K562 (cell line): ENCODE measurements around the gene CNN3. TPM values are rescaled to one million over a fixed set of nuclear protein-coding genes. Genes with fewer than 3 reads are reported as not detected.
A peak's percentile ranks its signal among the peaks of the same experiment; 100 is the strongest.

Source experiments
- BRD9 ChIP-seq: fragments of 450-650 bp; IDR thresholded peaks from 2 replicates; pipeline ENCODE4 v1.6.1; 2018; ENCODE audit warnings: low read depth; ENCODE audit not compliant: partially characterized antibody
- CHD1 ChIP-seq: fragments of 200-600 bp; sonication (generic); IDR thresholded peaks from one replicate; pipeline ENCODE4 v1.6.1; 2012; ENCODE audit warnings: mild to moderate bottlenecking, moderate library complexity, low read length, inconsistent platforms
- CREB1 ChIP-seq, 2 experiments: sonication (generic) in 1 of 2; formaldehyde crosslinking in 1 of 2; IDR thresholded peaks; 2 replicates each; pipeline versions ENCODE4 v1.6.1 to v1.8.0; 2012 to 2022; ENCODE audit warnings: inconsistent platforms in 1 of 2, mild to moderate bottlenecking in 1 of 2, missing genetic modification reagents in 1 of 2, moderate library complexity in 1 of 2
- HMG20A ChIP-seq: fragments of 450-650 bp; formaldehyde crosslinking; conservative IDR thresholded peaks from 2 replicates; pipeline ENCODE4 v1.4.0; 2020; ENCODE audit warnings: mild to moderate bottlenecking, mixed read lengths
- HSF4 ChIP-seq: fragments of 250-450 bp; sonication (Bioruptor Pico); IDR thresholded peaks from 2 replicates; pipeline ENCODE4 v2.1.2; 2022; ENCODE audit warnings: mild to moderate bottlenecking, moderate library complexity, borderline replicate concordance
- KAT2B ChIP-seq: IDR thresholded peaks from one replicate; pipeline ENCODE4 v1.6.1; 2012; ENCODE audit warnings: low read depth, mild to moderate bottlenecking, control low read depth, inconsistent platforms, low read length, moderate library complexity
- KDM2B ChIP-seq: fragments of 250-450 bp; sonication (Bioruptor Pico); IDR thresholded peaks from 2 replicates; pipeline ENCODE4 v1.8.0; 2021; ENCODE audit warnings: mild to moderate bottlenecking, moderate library complexity
- MEIS2 ChIP-seq: fragments of 450-650 bp; IDR thresholded peaks from 2 replicates; pipeline ENCODE4 v1.6.1; 2014; ENCODE audit warnings: mild to moderate bottlenecking; ENCODE audit not compliant: partially characterized antibody
- NBN ChIP-seq: fragments of 450-650 bp; IDR thresholded peaks from 2 replicates; pipeline ENCODE4 v1.6.1; 2016; ENCODE audit warnings: low read depth, mild to moderate bottlenecking
- NCOA1 ChIP-seq: fragments of 450-650 bp; IDR thresholded peaks from 2 replicates; pipeline ENCODE4 v1.6.1; 2016; ENCODE audit warnings: low read depth
- RAD21 ChIP-seq, 2 experiments: fragments of 250-450 bp in 1 of 2; fragments of 450-650 bp in 1 of 2; sonication (Bioruptor Pico) in 1 of 2; formaldehyde crosslinking in 1 of 2; IDR thresholded peaks in 1 of 2; conservative IDR thresholded peaks in 1 of 2; 2 replicates each; pipeline versions ENCODE4 v1.4.0 to v1.8.0; 2020 to 2022; ENCODE audit warnings: mild to moderate bottlenecking in 2 of 2, moderate library complexity in 1 of 2
- RCOR1 ChIP-seq, 2 experiments: IDR thresholded peaks; 2 replicates each; pipeline ENCODE4 v1.6.1; 2012; ENCODE audit warnings: low read depth in 2 of 2, low read length in 2 of 2, borderline replicate concordance in 1 of 2, improper control_type of control experiment in 1 of 2
- ZFPM2 ChIP-seq: fragments of 250-450 bp; sonication (Bioruptor Pico); IDR thresholded peaks from 2 replicates; pipeline ENCODE4 v1.5.1; 2022; ENCODE audit warnings: mild to moderate bottlenecking
- ZNF217 ChIP-seq: sonication (generic); formaldehyde crosslinking; IDR thresholded peaks from 2 replicates; pipeline ENCODE4 v1.8.0; 2022; ENCODE audit warnings: mild to moderate bottlenecking, missing genetic modification reagents
- polyA plus RNA-seq, 8 experiments: library from polyadenylated mRNA; depleted of rRNA in 4 of 8; stranded (reverse) in 5 of 8; unstranded in 3 of 8; fragments of >200 nt; fragmentation: Nextera tagmentation in 2 of 8; fragmentation: Illumina TruSeq in 1 of 8; extraction: Ambion mirVana in 2 of 8; extraction: Trizol in 1 of 8; gene quantifications; 2 replicates each; pipeline versions ENCODE4 v1.2.1 to v1.2.3, GENCODE V29; 2011 to 2014; ENCODE audit warnings: inconsistent platforms in 1 of 8, missing spikeins in 1 of 8
- total RNA-seq, 7 experiments: library from RNA; depleted of rRNA in 6 of 7; stranded (reverse); fragments of >200 nt in 6 of 7; fragmentation: Illumina TruSeq in 2 of 7; extraction: Trizol in 2 of 7; gene quantifications; 2 replicates each; pipeline versions ENCODE4 v1.2.1 to v1.2.3, GENCODE V29; 2011 to 2021; ENCODE audit warnings: low replicate concordance in 1 of 7
- TF ChIP-seq, protein P1 (sequence below): IDR thresholded peaks from 3 replicates; pipeline ENCODE4 v1.6.1; 2011; ENCODE audit warnings: borderline replicate concordance, mild to moderate bottlenecking; ENCODE audit not compliant: insufficient read length, insufficient read depth
- TF ChIP-seq, protein P2 (sequence below): fragments of 450-650 bp; IDR thresholded peaks from 2 replicates; pipeline ENCODE4 v1.6.1; 2017; ENCODE audit warnings: antibody characterized with exemption, mild to moderate bottlenecking
- TF ChIP-seq, protein P3 (sequence below): fragments of 450-650 bp; IDR thresholded peaks from 2 replicates; pipeline ENCODE4 v1.6.1; 2018; ENCODE audit warnings: mild to moderate bottlenecking, low read depth; ENCODE audit not compliant: partially characterized antibody
- TF ChIP-seq, protein P4 (sequence below): sonication (generic); IDR thresholded peaks from 2 replicates; pipeline ENCODE4 v1.6.1; 2016
- TF ChIP-seq, protein P5 (sequence below): sonication (generic); formaldehyde crosslinking; IDR thresholded peaks from 2 replicates; pipeline ENCODE4 v1.9.0; 2022; ENCODE audit warnings: mild to moderate bottlenecking, missing genetic modification reagents

Gene CNN3
- total and polyA plus RNA-seq, 9 of the 15 experiments (the other 6 are each of a cell fraction or from before 2014, with no cell fraction given), result 0.06 to 0.62 (median 0.18) TPM; not detected in 4

DNA sequence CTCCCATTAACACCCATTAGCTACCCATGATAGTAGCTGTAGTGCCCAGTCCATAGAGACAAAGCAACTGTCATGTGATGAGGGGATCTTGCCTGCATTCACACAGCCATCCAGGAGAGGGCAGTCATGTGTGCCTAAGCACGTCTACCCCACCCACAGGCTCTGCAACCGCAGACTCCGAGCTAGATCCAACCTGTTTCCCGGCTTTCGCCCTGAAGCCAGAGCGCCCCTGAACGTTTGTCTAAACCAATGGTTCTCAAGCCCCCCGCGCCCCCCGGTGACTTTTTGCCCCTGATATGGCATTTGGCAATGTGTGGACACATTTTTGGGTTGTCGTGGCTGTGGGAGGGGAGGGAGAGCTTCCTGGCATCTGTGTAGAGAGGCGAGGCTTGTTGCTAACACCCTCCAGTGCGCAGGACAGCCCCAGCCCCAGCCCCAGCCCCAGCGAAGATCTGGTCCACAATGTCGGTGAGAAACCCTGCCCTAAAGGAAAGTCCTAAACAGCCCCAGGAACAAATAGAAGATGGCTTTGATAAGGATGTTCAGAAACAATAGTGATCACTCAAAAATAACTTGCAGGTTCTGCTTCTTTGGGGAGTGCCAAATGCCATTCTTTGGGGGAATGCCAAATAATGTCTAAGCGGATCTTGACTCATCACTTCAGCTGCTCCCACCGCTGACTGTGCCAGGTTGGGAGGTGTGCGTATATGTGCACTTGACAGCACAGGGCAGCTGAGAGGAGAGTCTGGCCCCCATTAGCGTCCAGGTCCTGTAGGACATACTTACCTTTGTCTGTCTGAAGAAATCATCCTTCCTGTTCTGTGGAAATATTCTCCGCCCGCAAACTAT lies 72.2 kb downstream of the CNN3 start (continued):
- TF ChIP-seq CREB1 (IDR thresholded peaks at IDR 0.05), result no peak
- TF ChIP-seq CREB1 (CRISPR knock-in tag; IDR thresholded peaks at IDR 0.05), result peak; percentile 36; the same call in 1 of the 2 replicates
- TF ChIP-seq CHD1, result no peak
- TF ChIP-seq NCOA1, result no peak
- TF ChIP-seq, protein P1, sequence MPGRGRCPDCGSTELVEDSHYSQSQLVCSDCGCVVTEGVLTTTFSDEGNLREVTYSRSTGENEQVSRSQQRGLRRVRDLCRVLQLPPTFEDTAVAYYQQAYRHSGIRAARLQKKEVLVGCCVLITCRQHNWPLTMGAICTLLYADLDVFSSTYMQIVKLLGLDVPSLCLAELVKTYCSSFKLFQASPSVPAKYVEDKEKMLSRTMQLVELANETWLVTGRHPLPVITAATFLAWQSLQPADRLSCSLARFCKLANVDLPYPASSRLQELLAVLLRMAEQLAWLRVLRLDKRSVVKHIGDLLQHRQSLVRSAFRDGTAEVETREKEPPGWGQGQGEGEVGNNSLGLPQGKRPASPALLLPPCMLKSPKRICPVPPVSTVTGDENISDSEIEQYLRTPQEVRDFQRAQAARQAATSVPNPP, result no peak
- no peak for TF ChIP-seq MEIS2
- TF ChIP-seq RAD21 (CRISPR knock-in tag; conservative IDR thresholded peaks at IDR 0.05 in 1 of 2, IDR thresholded peaks at IDR 0.05 in 1 of 2), result peak; percentile 87 to 94
- no peak for TF ChIP-seq ZNF217
- TF ChIP-seq, protein P2, sequence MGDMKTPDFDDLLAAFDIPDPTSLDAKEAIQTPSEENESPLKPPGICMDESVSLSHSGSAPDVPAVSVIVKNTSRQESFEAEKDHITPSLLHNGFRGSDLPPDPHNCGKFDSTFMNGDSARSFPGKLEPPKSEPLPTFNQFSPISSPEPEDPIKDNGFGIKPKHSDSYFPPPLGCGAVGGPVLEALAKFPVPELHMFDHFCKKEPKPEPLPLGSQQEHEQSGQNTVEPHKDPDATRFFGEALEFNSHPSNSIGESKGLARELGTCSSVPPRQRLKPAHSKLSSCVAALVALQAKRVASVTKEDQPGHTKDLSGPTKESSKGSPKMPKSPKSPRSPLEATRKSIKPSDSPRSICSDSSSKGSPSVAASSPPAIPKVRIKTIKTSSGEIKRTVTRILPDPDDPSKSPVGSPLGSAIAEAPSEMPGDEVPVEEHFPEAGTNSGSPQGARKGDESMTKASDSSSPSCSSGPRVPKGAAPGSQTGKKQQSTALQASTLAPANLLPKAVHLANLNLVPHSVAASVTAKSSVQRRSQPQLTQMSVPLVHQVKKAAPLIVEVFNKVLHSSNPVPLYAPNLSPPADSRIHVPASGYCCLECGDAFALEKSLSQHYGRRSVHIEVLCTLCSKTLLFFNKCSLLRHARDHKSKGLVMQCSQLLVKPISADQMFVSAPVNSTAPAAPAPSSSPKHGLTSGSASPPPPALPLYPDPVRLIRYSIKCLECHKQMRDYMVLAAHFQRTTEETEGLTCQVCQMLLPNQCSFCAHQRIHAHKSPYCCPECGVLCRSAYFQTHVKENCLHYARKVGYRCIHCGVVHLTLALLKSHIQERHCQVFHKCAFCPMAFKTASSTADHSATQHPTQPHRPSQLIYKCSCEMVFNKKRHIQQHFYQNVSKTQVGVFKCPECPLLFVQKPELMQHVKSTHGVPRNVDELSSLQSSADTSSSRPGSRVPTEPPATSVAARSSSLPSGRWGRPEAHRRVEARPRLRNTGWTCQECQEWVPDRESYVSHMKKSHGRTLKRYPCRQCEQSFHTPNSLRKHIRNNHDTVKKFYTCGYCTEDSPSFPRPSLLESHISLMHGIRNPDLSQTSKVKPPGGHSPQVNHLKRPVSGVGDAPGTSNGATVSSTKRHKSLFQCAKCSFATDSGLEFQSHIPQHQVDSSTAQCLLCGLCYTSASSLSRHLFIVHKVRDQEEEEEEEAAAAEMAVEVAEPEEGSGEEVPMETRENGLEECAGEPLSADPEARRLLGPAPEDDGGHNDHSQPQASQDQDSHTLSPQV, result no peak
- TF ChIP-seq RCOR1 (IDR thresholded peaks at IDR 0.05; ENCODE audit: borderline replicate concordance in 1 of 2, low read depth in 2 of 2, low read length in 2 of 2), result no peak; a peak in 1 of 4 replicates
- TF ChIP-seq, protein P3, sequence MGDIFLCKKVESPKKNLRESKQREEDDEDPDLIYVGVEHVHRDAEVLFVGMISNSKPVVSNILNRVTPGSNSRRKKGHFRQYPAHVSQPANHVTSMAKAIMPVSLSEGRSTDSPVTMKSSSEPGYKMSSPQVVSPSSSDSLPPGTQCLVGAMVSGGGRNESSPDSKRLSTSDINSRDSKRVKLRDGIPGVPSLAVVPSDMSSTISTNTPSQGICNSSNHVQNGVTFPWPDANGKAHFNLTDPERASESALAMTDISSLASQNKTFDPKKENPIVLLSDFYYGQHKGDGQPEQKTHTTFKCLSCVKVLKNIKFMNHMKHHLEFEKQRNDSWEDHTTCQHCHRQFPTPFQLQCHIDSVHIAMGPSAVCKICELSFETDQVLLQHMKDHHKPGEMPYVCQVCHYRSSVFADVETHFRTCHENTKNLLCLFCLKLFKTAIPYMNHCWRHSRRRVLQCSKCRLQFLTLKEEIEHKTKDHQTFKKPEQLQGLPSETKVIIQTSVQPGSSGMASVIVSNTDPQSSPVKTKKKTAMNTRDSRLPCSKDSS, result no peak
- no peak for TF ChIP-seq HMG20A (CRISPR knock-in tag)
- TF ChIP-seq BRD9, result no peak
- TF ChIP-seq NBN, result no peak
- TF ChIP-seq, protein P4, sequence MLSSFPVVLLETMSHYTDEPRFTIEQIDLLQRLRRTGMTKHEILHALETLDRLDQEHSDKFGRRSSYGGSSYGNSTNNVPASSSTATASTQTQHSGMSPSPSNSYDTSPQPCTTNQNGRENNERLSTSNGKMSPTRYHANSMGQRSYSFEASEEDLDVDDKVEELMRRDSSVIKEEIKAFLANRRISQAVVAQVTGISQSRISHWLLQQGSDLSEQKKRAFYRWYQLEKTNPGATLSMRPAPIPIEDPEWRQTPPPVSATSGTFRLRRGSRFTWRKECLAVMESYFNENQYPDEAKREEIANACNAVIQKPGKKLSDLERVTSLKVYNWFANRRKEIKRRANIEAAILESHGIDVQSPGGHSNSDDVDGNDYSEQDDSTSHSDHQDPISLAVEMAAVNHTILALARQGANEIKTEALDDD, result no peak
- TF ChIP-seq, protein P5, sequence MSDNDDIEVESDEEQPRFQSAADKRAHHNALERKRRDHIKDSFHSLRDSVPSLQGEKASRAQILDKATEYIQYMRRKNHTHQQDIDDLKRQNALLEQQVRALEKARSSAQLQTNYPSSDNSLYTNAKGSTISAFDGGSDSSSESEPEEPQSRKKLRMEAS (CRISPR knock-in tag), result no peak
- no peak for TF ChIP-seq KAT2B
- TF ChIP-seq HSF4 (CRISPR knock-in tag), result no peak
- TF ChIP-seq KDM2B (CRISPR knock-in tag), result no peak
- no peak for TF ChIP-seq ZFPM2 (CRISPR knock-in tag)
